WTC11 (cell line): ENCODE data around the gene TMEM266. TPM values are rescaled to one million over a fixed set of nuclear protein-coding genes. Genes with fewer than 3 reads are reported as not detected.

Experiments
- ATAC-seq: fragments of 200-7000 bp; cut with Tn5 transposase; 2 replicates; pipeline ENCODE4 v1.10.0; 2021; ENCODE audit warnings: mild to moderate bottlenecking, moderate library complexity
- CTCF ChIA-PET: fragments of 300-600 bp; sonication (Branson Sonifier 250); formaldehyde crosslinking; loops from one replicate; lab custom pipeline; 2021; ENCODE audit warnings: antibody characterized with exemption; lab: Charles Lee
- POLR2A ChIA-PET: fragments of 350-600 bp; sonication (Branson Sonifier 250); formaldehyde crosslinking; loops from one replicate; lab custom pipeline; 2021; ENCODE audit warnings: antibody characterized with exemption; lab: Charles Lee
- DNase-seq: peaks from one replicate; pipeline ENCODE4 v3.0.0; 2021; ENCODE audit warnings: low spot score
- H3K27ac Mint-ChIP-seq: 2 replicates; pipeline ENCODE4 v1.8.0; 2021; ENCODE audit warnings: mixed read lengths
- H3K27me3 Mint-ChIP-seq: 2 replicates; pipeline ENCODE4 v1.8.0; 2021; ENCODE audit warnings: low read depth, mild to moderate bottlenecking, moderate library complexity, mixed read lengths
- H3K36me3 Mint-ChIP-seq: 2 replicates; pipeline ENCODE4 v1.8.0; 2021; ENCODE audit warnings: mixed read lengths
- H3K4me1 Mint-ChIP-seq: 2 replicates; pipeline ENCODE4 v1.8.0; 2022; ENCODE audit warnings: mixed read lengths
- H3K4me3 Mint-ChIP-seq: 2 replicates; pipeline ENCODE4 v1.8.0; 2021; ENCODE audit warnings: mild to moderate bottlenecking, moderate library complexity, mixed read lengths
- H3K9me3 Mint-ChIP-seq: 2 replicates; pipeline ENCODE4 v1.8.0; 2021; ENCODE audit warnings: mixed read lengths
- ATF2 ChIP-seq: sonication (generic); formaldehyde crosslinking; IDR thresholded peaks from 2 replicates; pipeline ENCODE4 v1.8.1; 2022; ENCODE audit warnings: low read depth, missing genetic modification reagents, borderline replicate concordance
- CREB1 ChIP-seq: sonication (generic); formaldehyde crosslinking; IDR thresholded peaks from 2 replicates; pipeline ENCODE4 v1.8.0; 2023; ENCODE audit warnings: mild to moderate bottlenecking, missing genetic modification reagents
- CREM ChIP-seq: sonication (generic); formaldehyde crosslinking; IDR thresholded peaks from 2 replicates; pipeline ENCODE4 v1.8.1; 2022; ENCODE audit warnings: mild to moderate bottlenecking, missing genetic modification reagents, moderate library complexity
- ERG ChIP-seq: fragments of 250-450 bp; sonication (Bioruptor Pico); IDR thresholded peaks from 2 replicates; pipeline ENCODE4 v1.8.0; 2021; ENCODE audit warnings: mild to moderate bottlenecking
- ETV6 ChIP-seq: sonication (generic); formaldehyde crosslinking; IDR thresholded peaks from 2 replicates; pipeline ENCODE4 v1.8.1; 2022; ENCODE audit warnings: mild to moderate bottlenecking, missing genetic modification reagents
- FOXP4 ChIP-seq: sonication (generic); formaldehyde crosslinking; IDR thresholded peaks from 2 replicates; pipeline ENCODE4 v1.8.0; 2022; ENCODE audit warnings: mild to moderate bottlenecking, missing genetic modification reagents
- JUN ChIP-seq: sonication (generic); formaldehyde crosslinking; IDR thresholded peaks from 2 replicates; pipeline ENCODE4 v1.8.0; 2023; ENCODE audit warnings: mild to moderate bottlenecking, missing genetic modification reagents
- MAX ChIP-seq: sonication (generic); formaldehyde crosslinking; IDR thresholded peaks from 2 replicates; pipeline ENCODE4 v1.8.0; 2022; ENCODE audit warnings: mild to moderate bottlenecking, missing genetic modification reagents
- MXD4 ChIP-seq: fragments of 250-450 bp; sonication (Bioruptor Pico); IDR thresholded peaks from 2 replicates; pipeline ENCODE4 v1.8.0; 2021; ENCODE audit warnings: mild to moderate bottlenecking, moderate library complexity, borderline replicate concordance
- NFYB ChIP-seq: sonication (generic); formaldehyde crosslinking; conservative IDR thresholded peaks from 2 replicates; pipeline ENCODE4 v1.8.0; 2022; ENCODE audit warnings: low read depth, missing genetic modification reagents
- RELA ChIP-seq: sonication (generic); formaldehyde crosslinking; IDR thresholded peaks from 2 replicates; pipeline ENCODE4 v1.8.1; 2022; ENCODE audit warnings: missing genetic modification reagents, mild to moderate bottlenecking, borderline replicate concordance
- SOX15 ChIP-seq: fragments of 250-450 bp; sonication (Bioruptor Pico); IDR thresholded peaks from 2 replicates; pipeline ENCODE4 v1.9.0; 2021; ENCODE audit warnings: mild to moderate bottlenecking
- SP1 ChIP-seq: sonication (generic); formaldehyde crosslinking; conservative IDR thresholded peaks from 2 replicates; pipeline ENCODE4 v1.8.1; 2022; ENCODE audit warnings: missing genetic modification reagents
- STAT6 ChIP-seq: sonication (generic); formaldehyde crosslinking; conservative IDR thresholded peaks from 2 replicates; pipeline ENCODE4 v1.8.1; 2023; ENCODE audit warnings: mild to moderate bottlenecking, low read depth, missing genetic modification reagents, moderate library complexity
- ZNF425 ChIP-seq: fragments of 250-450 bp; sonication (Bioruptor Pico); conservative IDR thresholded peaks from 2 replicates; pipeline ENCODE4 v1.9.0; 2021; ENCODE audit warnings: mild to moderate bottlenecking
- ZNF532 ChIP-seq: fragments of 250-450 bp; sonication (Bioruptor Pico); IDR thresholded peaks from 2 replicates; pipeline ENCODE4 v1.9.0; 2021; ENCODE audit warnings: mild to moderate bottlenecking, borderline replicate concordance
- total RNA-seq: library from RNA; stranded (reverse); gene quantifications from 3 replicates; pipeline ENCODE4 v1.2.3, GENCODE V29; 2021

TMEM266 gene
- total RNA-seq, 1 experiment from 2014 or later, result 8.6 TPM

- Mint-ChIP-seq H3K4me3 (no peak overlapping the region), H3K27me3 (no peaks in the 10 kb centered on the region), H3K27ac (no peak overlapping the region), H3K9me3 (no peaks in the 10 kb centered on the region), H3K4me1 (peaks cover 5% of the 10 kb centered on the region), H3K36me3 (no peaks in the 10 kb centered on the region)
- POLR2A ChIA-PET, result no interaction called here
- DNase-seq (no peak), ATAC-seq (no peak)
- CTCF ChIA-PET, result interaction anchor here (0.6 to 1.6 kb wide), 2 partner anchors 41 to 64 kb away, joined by 3 to 4 read pairs; no protein-coding TSS in a partner anchor
- no peak for TF ChIP-seq CREM (CRISPR knock-in tag)
- TF ChIP-seq ETV6 (CRISPR knock-in tag), result no peak
- TF ChIP-seq ERG (CRISPR knock-in tag), result no peak
- no peak for TF ChIP-seq JUN (CRISPR knock-in tag)
- no peak for TF ChIP-seq ZNF532
- TF ChIP-seq SOX15 (CRISPR knock-in tag), result no peak
- TF ChIP-seq STAT6 (CRISPR knock-in tag), result no peak
- TF ChIP-seq SP1 (CRISPR knock-in tag), result no peak
- TF ChIP-seq MXD4, result no peak
- TF ChIP-seq ATF2 (CRISPR knock-in tag), result no peak
- TF ChIP-seq ZNF425, result no peak
Observed at GRCh38 chr15:76075046-76075445, 15.3 kb downstream of the TMEM266 start.

- H3K27me3 Mint-ChIP-seq, result no peaks in the 10 kb centered on the region
- CTCF ChIA-PET, result interaction anchor here (1.7 kb wide), 1 partner anchor 61 kb away, joined by 9 read pairs; no protein-coding TSS in a partner anchor
- H3K27ac Mint-ChIP-seq, result no peak overlapping the region
- no peak for ATAC-seq
- H3K36me3 Mint-ChIP-seq, result no peaks in the 10 kb centered on the region
- DNase-seq, result no peak
- no peak overlapping the region for H3K4me3 Mint-ChIP-seq
- no peaks in the 10 kb centered on the region for H3K9me3 Mint-ChIP-seq
- 0 out of 2 replicates have a peak, but pooled peaks cover 4% of the 10 kb centered on the region for H3K4me1 Mint-ChIP-seq
- POLR2A ChIA-PET, result no interaction called here
- TF ChIP-seq RELA (CRISPR knock-in tag) (no peak), NFYB (no peak), CREB1 (CRISPR knock-in tag) (no peak), MAX (CRISPR knock-in tag) (no peak), FOXP4 (CRISPR knock-in tag) (no peak), CREM (CRISPR knock-in tag) (no peak), ZNF425 (no peak)
Observed at GRCh38 chr15:76078285-76078877, 18.6 kb downstream of the TMEM266 start.
